Measurements from ENCODE around the gene F12.

The F12 gene

GRCh38 chr5:177371120-177372033, 38.0 kb downstream of the F12 start:
- no peaks in the 10 kb centered on the region for H3K36me3 ChIP-seq (ENCODE audit: control insufficient read depth, insufficient read depth, low read length)
- no peaks in the 10 kb centered on the region for H3K79me2 ChIP-seq
- peaks cover 3% of the 10 kb centered on the region for H3K4me1 ChIP-seq
- no peak overlapping the region for H3K9ac ChIP-seq
- peak overlapping the region; percentile 85 for H2AFZ ChIP-seq
- TF ChIP-seq CTCF (IDR thresholded peaks at IDR 0.05), result no peak
- no peaks in the 10 kb centered on the region for H3K27me3 ChIP-seq (ENCODE audit: control insufficient read depth, insufficient read depth, low read length)
- no peaks in the 10 kb centered on the region for H3K9me3 ChIP-seq (ENCODE audit: control insufficient read depth, low read length)
- H3K4me2 ChIP-seq (ENCODE audit: low read length), result peak overlapping the region; percentile 46
- no peak overlapping the region for H3K27ac ChIP-seq
- peak overlapping the region; percentile 45 for H3K4me3 ChIP-seq (ENCODE audit: low read depth, low read length)

DNA sequence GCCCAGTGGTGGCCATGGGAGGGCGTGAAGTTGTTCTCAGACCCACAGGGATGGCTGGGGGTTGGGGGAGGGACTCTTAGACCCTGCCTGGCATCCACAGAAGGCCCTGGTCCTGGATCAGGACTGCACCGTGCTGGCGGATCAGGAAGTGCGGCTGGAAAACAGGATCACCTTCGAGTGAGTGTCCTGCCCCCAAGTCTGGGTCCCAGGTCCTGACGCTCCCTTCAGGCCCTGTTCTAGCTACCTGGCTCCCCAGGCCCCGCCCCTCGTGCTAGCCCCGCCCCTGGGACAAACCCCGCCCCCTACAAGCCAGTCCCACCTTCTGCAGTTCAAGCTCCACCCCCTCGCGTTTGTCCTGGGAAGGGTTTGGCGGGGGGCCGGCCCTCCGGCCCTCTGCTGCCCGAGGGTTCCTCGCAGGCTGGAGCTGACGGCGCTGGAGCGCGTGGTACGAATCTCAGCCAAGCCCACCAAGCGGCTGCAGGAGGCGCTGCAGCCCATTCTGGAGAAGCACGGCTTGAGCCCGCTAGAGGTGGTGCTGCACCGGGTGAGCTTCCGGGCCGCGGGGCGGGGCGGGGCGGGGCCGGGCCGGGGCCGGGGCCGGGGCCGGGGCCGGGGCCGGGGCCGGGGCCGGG, 38.8 kb downstream of the F12 start:
- no peaks in the 10 kb centered on the region for H3K79me2 ChIP-seq
- H2AFZ ChIP-seq, result peak overlapping the region; percentile 71
- no peak overlapping the region for H3K9ac ChIP-seq
- peak; percentile 41 for TF ChIP-seq CTCF (IDR thresholded peaks at IDR 0.05)
- peaks cover 10% of the 10 kb centered on the region for H3K4me1 ChIP-seq
- H3K36me3 ChIP-seq (ENCODE audit: control insufficient read depth, insufficient read depth, low read length), result no peaks in the 10 kb centered on the region
- no peak overlapping the region for H3K4me3 ChIP-seq (ENCODE audit: low read depth, low read length)
- H3K9me3 ChIP-seq (ENCODE audit: control insufficient read depth, low read length), result no peaks in the 10 kb centered on the region
- H3K27me3 ChIP-seq (ENCODE audit: control insufficient read depth, insufficient read depth, low read length), result no peaks in the 10 kb centered on the region
- H3K4me2 ChIP-seq (ENCODE audit: low read length), result no peak overlapping the region
- H3K27ac ChIP-seq, result no peak overlapping the region

DNA sequence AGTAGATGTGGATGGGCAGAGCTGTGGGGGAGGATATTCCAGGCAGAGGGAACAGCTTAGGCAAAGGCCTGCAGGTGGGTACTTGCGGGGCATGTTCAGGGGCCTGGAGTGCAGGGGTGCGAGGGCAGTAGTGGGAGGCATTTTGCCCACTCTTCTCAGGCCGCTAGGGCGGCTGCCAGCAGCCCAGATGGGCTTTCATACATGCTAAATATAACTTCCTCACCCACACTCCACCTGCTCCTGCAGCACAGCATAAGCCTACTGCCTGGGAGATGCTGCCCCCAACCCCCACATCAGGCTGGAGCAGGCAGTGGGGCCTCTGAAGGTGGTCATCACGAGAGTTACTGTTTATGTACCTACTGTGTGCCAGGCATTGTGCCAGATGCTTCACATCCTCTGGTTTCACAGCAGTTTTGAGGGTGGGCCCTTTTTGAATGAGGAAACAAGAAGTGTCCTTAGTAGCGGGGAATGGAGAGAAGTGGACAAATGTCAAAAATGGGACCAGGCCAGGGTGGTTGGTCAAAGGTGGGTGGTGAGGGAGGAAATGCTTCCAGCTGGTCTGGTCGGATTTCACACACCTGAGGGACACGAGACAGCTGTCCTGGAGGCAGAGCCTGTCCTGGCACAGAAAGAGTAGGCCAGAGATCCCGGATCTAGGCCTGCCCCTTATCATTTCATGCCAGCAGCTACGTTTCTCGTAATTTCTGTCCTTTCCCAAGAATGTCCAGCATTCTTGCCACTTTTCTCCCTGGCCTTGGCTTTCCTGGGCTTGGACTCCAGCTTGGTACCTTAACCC, 39.5 kb downstream of the F12 start:
- H3K27me3 ChIP-seq (ENCODE audit: control insufficient read depth, insufficient read depth, low read length), result no peaks in the 10 kb centered on the region
- no peak overlapping the region for H3K4me3 ChIP-seq (ENCODE audit: low read depth, low read length)
- H3K79me2 ChIP-seq, result no peaks in the 10 kb centered on the region
- no peak for TF ChIP-seq CTCF (IDR thresholded peaks at IDR 0.05)
- H3K9me3 ChIP-seq (ENCODE audit: control insufficient read depth, low read length), result no peaks in the 10 kb centered on the region
- no peak overlapping the region for H3K9ac ChIP-seq
- no peak overlapping the region for H3K27ac ChIP-seq
- H3K4me2 ChIP-seq (ENCODE audit: low read length), result no peak overlapping the region
- H3K36me3 ChIP-seq (ENCODE audit: control insufficient read depth, insufficient read depth, low read length), result no peaks in the 10 kb centered on the region
- peak overlapping the region; percentile 71 for H2AFZ ChIP-seq
- peaks cover 12% of the 10 kb centered on the region for H3K4me1 ChIP-seq

DNA sequence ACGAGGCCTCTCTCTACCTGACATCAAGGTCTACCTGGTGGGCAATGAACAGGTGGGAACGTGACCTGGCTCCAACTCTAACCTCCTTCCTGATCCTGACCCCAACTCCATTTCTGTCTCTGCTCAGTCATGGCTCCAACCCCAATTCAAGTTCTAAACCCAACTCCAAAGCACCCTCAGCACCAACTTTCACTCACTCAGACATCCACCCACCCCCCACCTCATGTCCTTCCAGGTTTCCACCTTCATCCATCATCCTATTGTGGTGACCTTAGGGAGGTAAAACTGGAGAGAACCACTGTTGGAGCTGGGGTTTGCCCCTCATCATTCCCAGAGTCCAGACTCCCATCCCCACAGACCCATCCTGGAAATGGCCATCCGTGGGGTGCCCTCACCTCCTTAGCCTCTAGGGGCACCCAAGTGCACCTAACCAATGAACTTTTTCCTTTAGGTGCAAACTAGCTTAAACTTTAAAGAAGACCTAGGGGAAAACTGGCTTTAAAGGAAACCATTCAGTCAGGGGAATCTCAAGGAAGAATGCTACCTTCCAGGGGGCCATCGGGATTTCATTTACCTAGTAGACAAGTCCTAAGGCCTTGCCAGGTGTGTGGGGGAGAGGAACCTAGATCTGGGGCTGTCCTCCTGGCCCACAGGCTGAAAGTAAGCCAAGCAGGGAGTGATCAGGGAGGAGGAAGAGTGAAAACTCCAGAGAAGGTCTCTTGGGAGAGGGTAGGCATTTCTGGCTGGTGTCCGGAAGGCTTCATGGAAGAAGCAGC, 40.3 kb downstream of the F12 start:
- TF ChIP-seq CTCF (IDR thresholded peaks at IDR 0.05), result peak; percentile 70
- no peak overlapping the region for H2AFZ ChIP-seq
- no peaks in the 10 kb centered on the region for H3K79me2 ChIP-seq
- H3K4me3 ChIP-seq (ENCODE audit: low read depth, low read length), result no peak overlapping the region
- H3K4me2 ChIP-seq (ENCODE audit: low read length), result no peak overlapping the region
- no peak overlapping the region for H3K27ac ChIP-seq
- H3K36me3 ChIP-seq (ENCODE audit: control insufficient read depth, insufficient read depth, low read length), result no peaks in the 10 kb centered on the region
- H3K9ac ChIP-seq, result no peak overlapping the region
- H3K27me3 ChIP-seq (ENCODE audit: control insufficient read depth, insufficient read depth, low read length), result no peaks in the 10 kb centered on the region
- peaks cover 12% of the 10 kb centered on the region for H3K4me1 ChIP-seq
- H3K9me3 ChIP-seq (ENCODE audit: control insufficient read depth, low read length), result no peaks in the 10 kb centered on the region

All from parathyroid adenoma (tissue), 2 donors.